Keratinocyte (primary cell): ENCODE data around the gene MLLT6.

Experiments used
- CTCF ChIP-seq, 3 experiments: IDR thresholded peaks in 1 of 3; conservative IDR thresholded peaks in 1 of 3; optimal IDR thresholded peaks in 1 of 3; 2 replicates in 2 of 3; 3 replicates in 1 of 3; pipeline versions ENCODE3 to v1.5.1; 2011; ENCODE audit warnings: low read length in 3 of 3, mild to moderate bottlenecking in 3 of 3, moderate library complexity in 2 of 3, control low read depth in 1 of 3, inconsistent platforms in 1 of 3; ENCODE audit not compliant: insufficient read depth in 2 of 3; ENCODE audit errors: extremely low read depth in 1 of 3
- EZH2 ChIP-seq: IDR thresholded peaks from one replicate; pipeline ENCODE4 v1.6.1; 2012; ENCODE audit warnings: inconsistent platforms, mild to moderate bottlenecking, low read length, moderate library complexity

GRCh38 chr17:38673707-38674013 lies 31.4 kb upstream of the MLLT6 start:
- peak in 2 of 3 experiments; percentile 9 to 14 for TF ChIP-seq CTCF (optimal IDR thresholded peaks at IDR 0.05 in 1 of 3, IDR thresholded peaks at IDR 0.05 in 1 of 3, conservative IDR thresholded peaks at IDR 0.05 in 1 of 3; ENCODE audit: extremely low read depth in 1 of 3, insufficient read depth in 2 of 3, low read length in 3 of 3)
- no peak for TF ChIP-seq EZH2
